PC-3 (cell line): ENCODE measurements around the gene DALRD3. TPM values are rescaled to one million over a fixed set of nuclear protein-coding genes. Genes with fewer than 3 reads are reported as not detected.

Source experiments
- ATAC-seq: fragments of 200-7000 bp; cut with Tn5 transposase; 2 replicates; pipeline ENCODE4 v1.9.1; 2020; ENCODE audit warnings: mild to moderate bottlenecking, moderate library complexity
- BruUV-seq: library from RNA; stranded (reverse); fragments of 400-500 nt; replicated peaks from 2 replicates; lab custom pipeline; 2021; lab: Mats Ljungman, UMichigan
- CTCF ChIA-PET: fragments of 300-600 bp; sonication (Branson Sonifier 250); formaldehyde crosslinking; loops from one replicate; lab custom pipeline; 2022; ENCODE audit warnings: antibody characterized with exemption; lab: Charles Lee
- POLR2A ChIA-PET: fragments of 300-600 bp; sonication (Branson Sonifier 250); formaldehyde crosslinking; loops from one replicate; lab custom pipeline; 2022; ENCODE audit warnings: antibody characterized with exemption; ENCODE audit not compliant: unreplicated experiment; lab: Charles Lee
- DNase-seq: peaks from one replicate; pipeline ENCODE4 v3.0.0-alpha.2; 2015
- H2AFZ ChIP-seq: fragments of 300-600 bp; sonication (generic); 2 replicates; pipeline ENCODE4 v1.6.0; 2016; ENCODE audit warnings: antibody characterized with exemption, low read length
- H3F3A ChIP-seq: fragments of 300-600 bp; sonication (generic); one replicate; pipeline ENCODE4 v1.6.0; 2017; ENCODE audit warnings: antibody characterized with exemption, low read length, control low read depth, mild to moderate bottlenecking; ENCODE audit not compliant: unreplicated experiment
- H3K27ac ChIP-seq: fragments of 300-600 bp; sonication (generic); 2 replicates; pipeline ENCODE4 v1.5.1; 2016; ENCODE audit warnings: mild to moderate bottlenecking, low read length
- H3K27me3 ChIP-seq: fragments of 300-600 bp; sonication (generic); 2 replicates; pipeline ENCODE4 v1.6.1; 2016; ENCODE audit warnings: low read length, mixed read lengths
- H3K36me3 ChIP-seq: fragments of 300-600 bp; sonication (generic); 2 replicates; pipeline ENCODE4 v1.6.1; 2016; ENCODE audit warnings: low read depth, mixed run types, low read length, mixed read lengths
- H3K4me1 ChIP-seq: fragments of 300-600 bp; sonication (generic); 2 replicates; pipeline ENCODE4 v1.5.1; 2016; ENCODE audit warnings: low read length; ENCODE audit not compliant: insufficient read depth
- H3K4me2 ChIP-seq: fragments of 300-600 bp; sonication (generic); 2 replicates; pipeline ENCODE4 v1.6.0; 2016; ENCODE audit warnings: low read length
- H3K4me3 ChIP-seq: fragments of 300-600 bp; sonication (generic); 2 replicates; pipeline ENCODE4 v1.5.1; 2016; ENCODE audit warnings: mild to moderate bottlenecking, low read length, mixed read lengths
- H3K79me2 ChIP-seq: fragments of 300-600 bp; sonication (generic); 2 replicates; pipeline ENCODE4 v1.6.1; 2017; ENCODE audit warnings: low read length, mixed read lengths
- H3K9ac ChIP-seq: fragments of 300-600 bp; sonication (generic); 2 replicates; pipeline ENCODE4 v1.6.0; 2016; ENCODE audit warnings: mild to moderate bottlenecking, low read length
- H3K9me2 ChIP-seq: fragments of 300-600 bp; sonication (generic); replicated peaks from 2 replicates; pipeline ENCODE4 v1.6.1; 2016; ENCODE audit warnings: mixed run types, low read length, mixed read lengths
- H3K9me3 ChIP-seq: fragments of 300-600 bp; sonication (generic); 2 replicates; pipeline ENCODE4 v1.6.1; 2016; ENCODE audit warnings: low read length, mixed read lengths
- H4K20me1 ChIP-seq: fragments of 300-600 bp; sonication (generic); 2 replicates; pipeline ENCODE4 v1.6.1; 2016; ENCODE audit warnings: low read length, mixed read lengths
- CTCF ChIP-seq: fragments of 300-600 bp; sonication (generic); conservative IDR thresholded peaks from 2 replicates; pipeline ENCODE4 v1.5.1; 2017; ENCODE audit warnings: antibody characterized with exemption, low read depth, mild to moderate bottlenecking, low read length
- EZH2 ChIP-seq: fragments of 300-600 bp; sonication (generic); IDR thresholded peaks from one replicate; pipeline ENCODE4 v1.6.1; 2017; ENCODE audit warnings: antibody characterized with exemption, mild to moderate bottlenecking, low read length; ENCODE audit not compliant: unreplicated experiment
- EZH2phosphoT487 ChIP-seq: fragments of 300-600 bp; sonication (generic); IDR thresholded peaks from 2 replicates; pipeline ENCODE4 v1.6.1; 2018; ENCODE audit warnings: mild to moderate bottlenecking, antibody characterized with exemption, low read length, borderline replicate concordance
- intact Hi-C: fragments of 100-400 bp; cut with micrococcal nuclease; formaldehyde crosslinking; loops from 2 replicates; pipeline ENCODE4 v1.9.0; 2023
- total RNA-seq: library from RNA; depleted of rRNA; stranded (reverse); fragments of >200 nt; gene quantifications from 2 replicates; pipeline ENCODE4 v1.2.3, GENCODE V29; 2014

Gene DALRD3
- total RNA-seq, 1 experiment from 2014 or later = 43.3 TPM

- Histone ChIP-seq H3K9me3 (no peaks in the 10 kb centered on the region), H3K27ac (no peak overlapping the region), H3K4me1 (peaks cover 7% of the 10 kb centered on the region; the same call in 1 of the 2 replicates), H3K36me3 (peaks cover 42% of the 10 kb centered on the region), H3K9me2 (no peaks in the 10 kb centered on the region), H3K79me2 (no peaks in the 10 kb centered on the region), H2AFZ (no peak overlapping the region), H3K9ac (no peak overlapping the region), H3K27me3 (no peaks in the 10 kb centered on the region), H3K4me3 (no peak overlapping the region), H4K20me1 (0 out of 2 replicates have a peak, but pooled peaks cover 4% of the 10 kb centered on the region), H3F3A (peaks cover 2% of the 10 kb centered on the region), H3K4me2 (no peak overlapping the region)
- DNase-seq = no peak
- POLR2A ChIA-PET = no interaction called here
- no peak for TF ChIP-seq EZH2phosphoT487
- no peak for TF ChIP-seq CTCF
- no peak for TF ChIP-seq EZH2
- no peak for ATAC-seq
- BruUV-seq = no TSS peak
- CTCF ChIA-PET = no interaction called here
- intact Hi-C loops = no loop called here
Measured at GRCh38 chr3:49035281-49035680, 16.9 kb upstream of the DALRD3 start.

- intact Hi-C loops = no loop called here
- Histone ChIP-seq H3K4me2 (no peak overlapping the region), H3K27me3 (no peaks in the 10 kb centered on the region), H3F3A (peaks cover 8% of the 10 kb centered on the region), H3K36me3 (peaks cover 44% of the 10 kb centered on the region), H2AFZ (no peak overlapping the region), H3K9me2 (no peaks in the 10 kb centered on the region), H3K9ac (no peak overlapping the region), H4K20me1 (0 out of 2 replicates have a peak, but pooled peaks cover 4% of the 10 kb centered on the region), H3K79me2 (no peaks in the 10 kb centered on the region), H3K27ac (no peak overlapping the region), H3K4me1 (peaks cover 7% of the 10 kb centered on the region; the same call in 1 of the 2 replicates), H3K4me3 (no peak overlapping the region), H3K9me3 (no peaks in the 10 kb centered on the region)
- BruUV-seq = no TSS peak
- TF ChIP-seq CTCF (no peak), EZH2 (no peak), EZH2phosphoT487 (no peak)
- DNase-seq (no peak), ATAC-seq (no peak)
- ChIA-PET CTCF (no interaction called here), POLR2A (no interaction called here)
Measured at GRCh38 chr3:49034650-49035049, 16.3 kb upstream of the DALRD3 start.

- no peak for TF ChIP-seq EZH2
- no peak for TF ChIP-seq EZH2phosphoT487
- TF ChIP-seq CTCF = no peak
- Histone ChIP-seq H3K4me3 (no peak overlapping the region), H3K27ac (no peak overlapping the region), H4K20me1 (0 out of 2 replicates have a peak, but pooled peaks cover 13% of the 10 kb centered on the region), H3F3A (peaks cover 10% of the 10 kb centered on the region), H2AFZ (no peak overlapping the region), H3K36me3 (peaks cover 49% of the 10 kb centered on the region), H3K9me3 (no peaks in the 10 kb centered on the region), H3K27me3 (no peaks in the 10 kb centered on the region), H3K9me2 (no peaks in the 10 kb centered on the region), H3K9ac (no peak overlapping the region), H3K79me2 (peaks cover 15% of the 10 kb centered on the region), H3K4me1 (peaks cover 23% of the 10 kb centered on the region), H3K4me2 (no peak overlapping the region)
- intact Hi-C loops = no loop called here
- no TSS peak for BruUV-seq
- DNase-seq = no peak
- CTCF ChIA-PET = no interaction called here
- ATAC-seq = no peak; the same call in 1 of the 2 replicates
- POLR2A ChIA-PET = no interaction called here
Measured at GRCh38 chr3:49032646-49033304, 14.4 kb upstream of the DALRD3 start.
